Lower leg skin (tissue), 3 donors: ENCODE results near the gene POU2AF1.

Experiments used
- CTCF ChIP-seq, 3 donors: fragments of 450-650 bp; IDR thresholded peaks; one replicate each; pipeline ENCODE4 v1.5.1; 2016; ENCODE audit warnings: antibody characterized with exemption in 3 of 3, mild to moderate bottlenecking in 3 of 3, moderate library complexity in 2 of 3
- POLR2A ChIP-seq, 2 donors: fragments of 450-650 bp; IDR thresholded peaks; one replicate each; pipeline ENCODE4 v1.6.1; 2016 to 2017; ENCODE audit warnings: antibody characterized with exemption in 2 of 2, mild to moderate bottlenecking in 1 of 2, moderate library complexity in 1 of 2

GRCh38 chr11:111417011-111417765 lies 38.1 kb upstream of the POU2AF1 start:
- no peak for TF ChIP-seq CTCF (IDR thresholded peaks at IDR 0.05)
- TF ChIP-seq POLR2A (IDR thresholded peaks at IDR 0.05), result no peak
